Keratinocyte (primary cell): Measurements from ENCODE around the gene SALL3. TPM values are rescaled to one million over a fixed set of nuclear protein-coding genes. Genes with fewer than 3 reads are reported as not detected.

Experiments
- DNase-seq: peaks from one replicate; pipeline ENCODE4 v3.0.0-alpha.2; 2011; ENCODE audit warnings: low read depth, missing footprints, low spot score
- FAIRE-seq: peaks from 2 replicates; lab custom pipeline; 2011; peaks lifted over from hg19 to GRCh38; lab: Jason Lieb, UNC
- H2AFZ ChIP-seq: 2 replicates; pipeline ENCODE4 v1.6.0; 2012; ENCODE audit warnings: low read length, control low read depth, inconsistent platforms; ENCODE audit not compliant: control insufficient read depth
- H3K27ac ChIP-seq: 2 replicates; pipeline ENCODE4 v1.5.1; 2011; ENCODE audit warnings: low read length; ENCODE audit not compliant: control insufficient read depth, insufficient read depth
- H3K27me3 ChIP-seq: 3 replicates; pipeline ENCODE4 v1.6.0; 2011; ENCODE audit warnings: low read length; ENCODE audit not compliant: control insufficient read depth, insufficient read depth; ENCODE audit errors: extremely low read depth
- H3K36me3 ChIP-seq, 2 experiments: 2 replicates in 1 of 2; 3 replicates in 1 of 2; pipeline ENCODE4 v1.5.1; 2011; ENCODE audit warnings: low read length in 2 of 2, mild to moderate bottlenecking in 1 of 2; ENCODE audit not compliant: control insufficient read depth in 2 of 2, insufficient read depth in 2 of 2; ENCODE audit errors: extremely low read depth in 1 of 2
- H3K4me1 ChIP-seq: 3 replicates; pipeline ENCODE4 v1.5.1; 2011; ENCODE audit warnings: low read length; ENCODE audit not compliant: control insufficient read depth, insufficient read depth; ENCODE audit errors: extremely low read depth
- H3K4me2 ChIP-seq: 3 replicates; pipeline ENCODE4 v1.6.0; 2011; ENCODE audit warnings: low read depth, low read length; ENCODE audit not compliant: control insufficient read depth, insufficient read depth; ENCODE audit errors: extremely low read depth
- H3K4me3 ChIP-seq, 3 experiments: fragments of 200-600 bp in 1 of 3; sonication (generic) in 1 of 3; 2 replicates in 2 of 3; 3 replicates in 1 of 3; pipeline ENCODE4 v1.5.1; 2011 to 2016; ENCODE audit warnings: low read length in 3 of 3, mild to moderate bottlenecking in 3 of 3, control low read depth in 2 of 3, inconsistent platforms in 1 of 3, low read depth in 1 of 3, mixed read lengths in 1 of 3, mixed run types in 1 of 3, moderate library complexity in 1 of 3; ENCODE audit not compliant: control insufficient read depth in 2 of 3, insufficient read depth in 2 of 3; ENCODE audit errors: extremely low read depth in 1 of 3
- H3K79me2 ChIP-seq: 2 replicates; pipeline ENCODE4 v1.6.0; 2012; ENCODE audit warnings: low read length; ENCODE audit not compliant: control insufficient read depth, insufficient read depth
- H3K9ac ChIP-seq: 3 replicates; pipeline ENCODE4 v1.6.0; 2011; ENCODE audit warnings: low read length; ENCODE audit not compliant: control insufficient read depth, insufficient read depth; ENCODE audit errors: extremely low read depth
- H3K9me1 ChIP-seq: 3 replicates; pipeline ENCODE4 v1.6.0; 2011; ENCODE audit warnings: low read length; ENCODE audit not compliant: control insufficient read depth, insufficient read depth; ENCODE audit errors: extremely low read depth
- H3K9me3 ChIP-seq: 2 replicates; pipeline ENCODE4 v1.5.1; 2012; ENCODE audit warnings: low read depth, low read length; ENCODE audit not compliant: control insufficient read depth
- H4K20me1 ChIP-seq: 3 replicates; pipeline ENCODE4 v1.6.0; 2011; ENCODE audit warnings: low read length; ENCODE audit not compliant: control insufficient read depth, insufficient read depth; ENCODE audit errors: extremely low read depth
- EZH2 ChIP-seq: IDR thresholded peaks from one replicate; pipeline ENCODE4 v1.6.1; 2012; ENCODE audit warnings: inconsistent platforms, mild to moderate bottlenecking, low read length, moderate library complexity
- dilution Hi-C: fragments of 300-500 bp; cut with MboI; formaldehyde crosslinking; loops from one replicate; pipeline ENCODE4 v1.7.0; 2020; ENCODE audit warnings: low sequenced_read_pairs; ENCODE audit not compliant: extremely low pct_ligation_motif_present
- polyA plus RNA-seq, 5 experiments: library from polyadenylated mRNA; depleted of rRNA in 3 of 5; stranded (reverse) in 3 of 5; stranded (forward) in 1 of 5; unstranded in 1 of 5; fragments of >200 nt; gene quantifications; 1 replicate in 1 of 5; 2 replicates in 3 of 5; 3 replicates in 1 of 5; pipeline versions ENCODE4 v1.2.1 to v1.2.3, GENCODE V29; 2011 to 2012; ENCODE audit warnings: missing spikeins in 2 of 5, low read depth in 1 of 5, low replicate concordance in 1 of 5
- TF ChIP-seq, protein P1 (sequence below), 3 experiments: IDR thresholded peaks in 1 of 3; conservative IDR thresholded peaks in 1 of 3; optimal IDR thresholded peaks in 1 of 3; 2 replicates in 2 of 3; 3 replicates in 1 of 3; pipeline versions ENCODE3 to v1.5.1; 2011; ENCODE audit warnings: low read length in 3 of 3, mild to moderate bottlenecking in 3 of 3, moderate library complexity in 2 of 3, control low read depth in 1 of 3, inconsistent platforms in 1 of 3; ENCODE audit not compliant: insufficient read depth in 2 of 3; ENCODE audit errors: extremely low read depth in 1 of 3

Gene SALL3
- polyA plus RNA-seq, 1 donor (not counting 4 experiments of a cell fraction or from before 2014, with no cell fraction given) = not detected

DNA sequence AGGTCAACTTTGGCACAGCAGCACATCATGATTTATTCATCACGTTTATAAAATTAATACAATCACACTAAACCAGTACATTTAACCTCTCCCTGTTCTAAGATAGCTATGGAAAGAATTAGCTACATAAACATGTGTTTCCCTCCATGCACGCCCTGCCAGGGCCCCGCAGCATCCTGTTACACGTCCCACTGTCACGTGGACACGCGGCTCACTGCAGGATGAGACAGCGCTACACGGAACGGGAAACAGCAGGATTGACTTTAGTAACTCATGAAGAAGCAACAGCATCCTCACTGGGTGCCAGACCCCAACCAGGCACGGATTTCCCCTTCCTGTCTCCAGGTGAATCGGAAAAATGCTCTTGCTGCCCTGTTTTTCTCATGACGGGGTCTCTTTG, 30.9 kb upstream of the SALL3 start:
- DNase-seq (no peak), FAIRE-seq (no peak)
- H2AFZ ChIP-seq = no peak overlapping the region
- no peaks in the 10 kb centered on the region for H3K9me1 ChIP-seq
- no peaks in the 10 kb centered on the region for H3K36me3 ChIP-seq
- dilution Hi-C loops = no loop called here
- no peak overlapping the region for H3K4me3 ChIP-seq
- H3K27me3 ChIP-seq = no peaks in the 10 kb centered on the region
- peaks cover 8% of the 10 kb centered on the region for H3K9me3 ChIP-seq
- no peak for TF ChIP-seq EZH2
- H3K79me2 ChIP-seq = no peaks in the 10 kb centered on the region
- H3K4me2 ChIP-seq = no peak overlapping the region
- H3K9ac ChIP-seq = no peak overlapping the region
- H4K20me1 ChIP-seq = no peaks in the 10 kb centered on the region
- no peaks in the 10 kb centered on the region for H3K4me1 ChIP-seq
- H3K27ac ChIP-seq = no peak overlapping the region

DNA sequence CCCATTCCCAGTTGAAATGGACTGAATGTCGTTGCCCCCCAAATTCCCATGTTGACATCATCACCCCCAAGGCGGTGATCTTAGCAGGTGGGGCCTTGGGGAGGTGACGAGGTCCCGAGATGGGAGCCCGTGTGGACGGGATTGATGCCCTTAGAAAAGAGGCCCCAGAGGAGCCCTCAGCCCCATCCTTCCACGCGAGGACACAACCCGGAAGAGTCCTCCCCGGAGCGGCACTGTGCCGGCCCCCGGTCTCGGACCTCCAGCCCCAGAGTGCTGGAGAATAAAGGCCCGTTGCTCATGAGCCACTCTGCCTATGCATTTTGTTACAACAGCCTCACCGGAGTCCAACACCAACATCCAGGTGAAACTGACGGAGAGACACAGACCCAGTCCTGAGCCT, 30.4 kb upstream of the SALL3 start:
- no peaks in the 10 kb centered on the region for H3K27me3 ChIP-seq
- H3K36me3 ChIP-seq = no peaks in the 10 kb centered on the region
- no peaks in the 10 kb centered on the region for H3K9me1 ChIP-seq
- H3K9me3 ChIP-seq = peaks cover 8% of the 10 kb centered on the region
- DNase-seq (no peak), FAIRE-seq (no peak)
- dilution Hi-C loops = no loop called here
- no peak overlapping the region for H3K4me2 ChIP-seq
- no peak overlapping the region for H3K27ac ChIP-seq
- TF ChIP-seq, protein P1, sequence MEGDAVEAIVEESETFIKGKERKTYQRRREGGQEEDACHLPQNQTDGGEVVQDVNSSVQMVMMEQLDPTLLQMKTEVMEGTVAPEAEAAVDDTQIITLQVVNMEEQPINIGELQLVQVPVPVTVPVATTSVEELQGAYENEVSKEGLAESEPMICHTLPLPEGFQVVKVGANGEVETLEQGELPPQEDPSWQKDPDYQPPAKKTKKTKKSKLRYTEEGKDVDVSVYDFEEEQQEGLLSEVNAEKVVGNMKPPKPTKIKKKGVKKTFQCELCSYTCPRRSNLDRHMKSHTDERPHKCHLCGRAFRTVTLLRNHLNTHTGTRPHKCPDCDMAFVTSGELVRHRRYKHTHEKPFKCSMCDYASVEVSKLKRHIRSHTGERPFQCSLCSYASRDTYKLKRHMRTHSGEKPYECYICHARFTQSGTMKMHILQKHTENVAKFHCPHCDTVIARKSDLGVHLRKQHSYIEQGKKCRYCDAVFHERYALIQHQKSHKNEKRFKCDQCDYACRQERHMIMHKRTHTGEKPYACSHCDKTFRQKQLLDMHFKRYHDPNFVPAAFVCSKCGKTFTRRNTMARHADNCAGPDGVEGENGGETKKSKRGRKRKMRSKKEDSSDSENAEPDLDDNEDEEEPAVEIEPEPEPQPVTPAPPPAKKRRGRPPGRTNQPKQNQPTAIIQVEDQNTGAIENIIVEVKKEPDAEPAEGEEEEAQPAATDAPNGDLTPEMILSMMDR (optimal IDR thresholded peaks at IDR 0.05 in 1 of 3, IDR thresholded peaks at IDR 0.05 in 1 of 3, conservative IDR thresholded peaks at IDR 0.05 in 1 of 3; ENCODE audit: extremely low read depth in 1 of 3, insufficient read depth in 2 of 3, low read length in 3 of 3) = no peak
- no peak for TF ChIP-seq EZH2
- no peaks in the 10 kb centered on the region for H3K79me2 ChIP-seq
- H3K4me1 ChIP-seq = no peaks in the 10 kb centered on the region
- no peaks in the 10 kb centered on the region for H4K20me1 ChIP-seq
- no peak overlapping the region for H3K9ac ChIP-seq
- no peak overlapping the region for H2AFZ ChIP-seq
- no peak overlapping the region for H3K4me3 ChIP-seq

DNA sequence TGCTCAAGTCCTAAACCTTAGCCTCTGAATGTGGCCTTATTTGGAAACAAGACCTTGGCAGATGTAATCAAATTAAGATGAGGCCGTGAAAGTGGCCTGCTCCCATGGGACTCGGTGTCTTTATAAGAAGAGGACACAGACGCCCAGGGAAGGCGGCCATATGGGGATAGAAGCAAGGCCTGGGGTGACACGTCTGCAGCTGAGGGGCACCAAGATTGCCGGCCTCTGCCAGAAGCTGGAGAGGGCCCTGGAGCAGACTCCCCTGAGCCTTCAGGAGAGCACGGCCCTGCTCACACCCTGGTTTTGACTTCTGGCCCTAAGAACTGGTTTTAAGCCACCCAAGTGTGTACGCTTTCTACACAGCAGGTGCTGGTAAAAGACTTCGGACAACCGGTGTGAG, 29.2 kb upstream of the SALL3 start:
- Histone ChIP-seq H3K4me3 (no peak overlapping the region), H2AFZ (no peak overlapping the region), H3K27me3 (no peaks in the 10 kb centered on the region), H3K9me1 (no peaks in the 10 kb centered on the region), H4K20me1 (no peaks in the 10 kb centered on the region), H3K9me3 (peaks cover 6% of the 10 kb centered on the region), H3K4me1 (no peaks in the 10 kb centered on the region), H3K36me3 (no peaks in the 10 kb centered on the region), H3K4me2 (no peak overlapping the region), H3K27ac (no peak overlapping the region), H3K79me2 (no peaks in the 10 kb centered on the region), H3K9ac (no peak overlapping the region)
- dilution Hi-C loops = no loop called here
- DNase-seq (no peak), FAIRE-seq (no peak)
- no peak for TF ChIP-seq EZH2
- TF ChIP-seq, protein P1 (optimal IDR thresholded peaks at IDR 0.05 in 1 of 3, IDR thresholded peaks at IDR 0.05 in 1 of 3, conservative IDR thresholded peaks at IDR 0.05 in 1 of 3; ENCODE audit: extremely low read depth in 1 of 3, insufficient read depth in 2 of 3, low read length in 3 of 3) = no peak
